Measurements from ENCODE around the gene CREB5.
A peak's percentile ranks its signal among the peaks of the same experiment; 100 is the strongest.
"Not testable (repeated sequence)": the region's sequence is repeated elsewhere in the genome, so short reads cannot be mapped to it uniquely, and the experiment has no call there.

Gene CREB5

DNA sequence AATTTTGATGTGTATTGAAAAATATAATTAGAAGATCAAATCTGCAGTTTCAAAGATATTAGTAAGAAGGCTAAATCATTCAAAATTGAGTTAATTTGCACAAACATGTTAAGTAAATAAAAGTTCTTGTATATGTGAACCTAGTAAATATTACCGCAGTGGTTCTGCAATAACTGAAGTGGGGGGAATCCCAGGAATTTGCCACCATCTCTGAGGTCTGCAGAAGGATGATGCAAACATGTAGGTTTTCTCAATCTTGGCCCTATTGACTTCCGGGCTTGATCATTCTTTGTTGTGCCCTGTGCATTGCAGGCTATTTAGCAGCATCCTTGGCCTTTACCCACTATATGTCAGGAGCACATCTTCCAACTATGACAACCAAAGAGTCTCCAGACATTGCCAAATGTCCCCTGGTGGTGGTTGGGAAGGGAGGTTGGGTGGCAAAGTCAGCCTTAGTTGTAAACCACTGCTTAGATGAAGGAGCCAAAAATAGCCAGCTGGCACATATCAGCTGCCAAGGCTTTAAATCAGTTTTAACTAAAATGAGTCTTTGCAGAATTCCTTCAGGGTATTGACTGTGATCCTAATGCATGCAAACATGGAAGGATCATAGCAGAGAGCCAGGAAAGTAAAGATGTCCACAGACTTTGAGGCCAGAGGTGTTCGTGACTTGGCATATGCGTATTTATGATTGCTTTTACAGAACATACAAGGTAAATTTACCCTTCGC lies 399.5 kb downstream of the CREB5 start:
- no peak for DNase-seq (ENCODE audit: insufficient read length)
- FAIRE-seq: no peak
- TF ChIP-seq TAF1 (IDR thresholded peaks at IDR 0.05; ENCODE audit: borderline replicate concordance, low read depth, low read length) (no peak), POLR2AphosphoS5 (IDR thresholded peaks at IDR 0.05; ENCODE audit: low read depth, low read length) (no peak), POLR2A (IDR thresholded peaks at IDR 0.05; ENCODE audit: low read depth, low read length) (no peak)

- TF ChIP-seq TAF1 (IDR thresholded peaks at IDR 0.05; ENCODE audit: borderline replicate concordance, low read depth, low read length) (no peak), POLR2AphosphoS5 (IDR thresholded peaks at IDR 0.05; ENCODE audit: low read depth, low read length) (no peak)
- FAIRE-seq (no peak), DNase-seq (ENCODE audit: insufficient read length) (no peak)
Measured at GRCh38 chr7:28812616-28813015, 400.3 kb downstream of the CREB5 start.

DNA sequence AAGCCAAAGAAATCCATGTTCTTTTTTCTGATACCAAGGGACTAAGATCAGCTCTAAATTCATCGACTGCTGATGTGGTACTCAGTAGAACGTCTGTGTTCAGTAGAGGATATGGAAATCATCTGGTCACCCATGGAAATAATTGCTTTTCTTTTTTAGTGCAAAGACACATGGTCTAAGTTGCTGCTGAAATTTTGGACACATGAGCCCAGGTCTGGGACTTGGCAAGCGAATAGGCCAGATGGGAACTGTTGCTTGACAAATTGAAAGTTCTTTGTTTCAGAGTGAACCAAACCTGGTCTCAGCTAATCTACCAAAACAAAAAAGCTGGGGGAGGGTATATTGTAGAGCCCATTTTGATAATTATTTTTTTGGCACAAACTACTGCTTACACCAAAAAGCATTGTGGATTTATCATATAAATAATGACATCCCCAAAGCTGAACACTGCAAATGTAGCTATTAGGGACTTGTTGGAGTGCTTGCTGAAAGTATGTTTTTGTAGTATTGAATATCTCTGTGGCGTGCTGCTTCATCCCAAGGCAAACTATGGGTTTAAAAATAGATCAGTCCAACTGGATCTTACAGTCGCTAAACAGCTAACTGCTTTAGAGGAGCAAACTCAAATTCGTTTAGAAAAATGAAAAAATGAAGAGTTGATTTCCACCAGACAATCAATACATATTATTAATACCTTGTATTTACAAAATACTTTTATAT lies 401.1 kb downstream of the CREB5 start:
- TF ChIP-seq POLR2AphosphoS5 (IDR thresholded peaks at IDR 0.05; ENCODE audit: low read depth, low read length) (no peak), TAF1 (IDR thresholded peaks at IDR 0.05; ENCODE audit: borderline replicate concordance, low read depth, low read length) (no peak), POLR2A (IDR thresholded peaks at IDR 0.05; ENCODE audit: low read depth, low read length) (no peak)
- no peak for DNase-seq (ENCODE audit: insufficient read length)
- no peak for FAIRE-seq

- DNase-seq (ENCODE audit: insufficient read length) (no peak), FAIRE-seq (peak; percentile 74)
- TF ChIP-seq POLR2A (IDR thresholded peaks at IDR 0.05; ENCODE audit: low read depth, low read length): no peak
- TF ChIP-seq TAF1 (IDR thresholded peaks at IDR 0.05; ENCODE audit: borderline replicate concordance, low read depth, low read length): no peak
- TF ChIP-seq POLR2AphosphoS5 (IDR thresholded peaks at IDR 0.05; ENCODE audit: low read depth, low read length): no peak
Measured at GRCh38 chr7:28815369-28815927, 403.1 kb downstream of the CREB5 start.

GRCh38 chr7:28815928-28816373 lies 403.6 kb downstream of the CREB5 start:
- FAIRE-seq: no peak
- DNase-seq (ENCODE audit: insufficient read length): no peak
- TF ChIP-seq POLR2A (IDR thresholded peaks at IDR 0.05; ENCODE audit: low read depth, low read length) (no peak), POLR2AphosphoS5 (IDR thresholded peaks at IDR 0.05; ENCODE audit: low read depth, low read length) (no peak), TAF1 (IDR thresholded peaks at IDR 0.05; ENCODE audit: borderline replicate concordance, low read depth, low read length) (no peak)

- TF ChIP-seq POLR2AphosphoS5 (IDR thresholded peaks at IDR 0.05; ENCODE audit: low read depth, low read length) (no peak), POLR2A (IDR thresholded peaks at IDR 0.05; ENCODE audit: low read depth, low read length) (no peak), TAF1 (IDR thresholded peaks at IDR 0.05; ENCODE audit: borderline replicate concordance, low read depth, low read length) (no peak)
- no peak for DNase-seq (ENCODE audit: insufficient read length)
- peak; percentile 42 for FAIRE-seq
Measured at GRCh38 chr7:28818996-28819395, 406.7 kb downstream of the CREB5 start.

DNA sequence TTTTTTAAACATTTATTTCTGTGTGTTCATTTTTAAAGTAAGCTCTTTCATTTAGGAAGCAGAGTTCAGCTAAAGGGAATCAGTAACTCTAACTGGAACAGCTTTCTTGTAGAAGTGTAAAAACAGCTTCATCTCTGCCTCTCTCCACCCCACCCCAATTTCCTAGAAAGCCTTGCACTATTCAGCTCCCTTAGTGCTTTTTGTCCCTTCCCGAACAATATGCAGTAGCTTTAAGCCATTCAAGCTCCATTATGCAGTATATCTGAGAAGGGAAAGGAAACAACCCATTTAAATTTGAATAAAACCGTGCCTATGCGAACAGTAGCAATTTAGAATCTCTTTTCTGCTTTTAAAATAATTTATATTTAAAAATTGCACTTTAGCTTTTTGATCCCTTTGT lies 411.3 kb downstream of the CREB5 start:
- TF ChIP-seq TAF1 (IDR thresholded peaks at IDR 0.05; ENCODE audit: borderline replicate concordance, low read depth, low read length): no peak
- TF ChIP-seq POLR2A (IDR thresholded peaks at IDR 0.05; ENCODE audit: low read depth, low read length): no peak
- no peak for TF ChIP-seq POLR2AphosphoS5 (IDR thresholded peaks at IDR 0.05; ENCODE audit: low read depth, low read length)
- FAIRE-seq (no peak), DNase-seq (ENCODE audit: insufficient read length) (no peak)

GRCh38 chr7:28825817-28826448 lies 413.6 kb downstream of the CREB5 start:
- not testable (repeated sequence) for DNase-seq (ENCODE audit: insufficient read length); FAIRE-seq

GRCh38 chr7:28830846-28831245 lies 418.5 kb downstream of the CREB5 start:
- no peak for FAIRE-seq
- DNase-seq (ENCODE audit: insufficient read length): no peak

GRCh38 chr7:28832669-28833068 lies 420.4 kb downstream of the CREB5 start:
- FAIRE-seq: no peak
- TF ChIP-seq POLR2AphosphoS5 (IDR thresholded peaks at IDR 0.05; ENCODE audit: low read depth, low read length) (no peak), POLR2A (IDR thresholded peaks at IDR 0.05; ENCODE audit: low read depth, low read length) (no peak), TAF1 (IDR thresholded peaks at IDR 0.05; ENCODE audit: borderline replicate concordance, low read depth, low read length) (no peak)

More at GRCh38 chr7:28830846-28831245, 418.5 kb downstream of the CREB5 start:
- no peak for TF ChIP-seq TAF1 (IDR thresholded peaks at IDR 0.05; ENCODE audit: borderline replicate concordance, low read depth, low read length)
- TF ChIP-seq POLR2AphosphoS5 (IDR thresholded peaks at IDR 0.05; ENCODE audit: low read depth, low read length): no peak
- no peak for TF ChIP-seq POLR2A (IDR thresholded peaks at IDR 0.05; ENCODE audit: low read depth, low read length)

GRCh38 chr7:28835800-28836199 lies 423.5 kb downstream of the CREB5 start:
- FAIRE-seq (no peak), DNase-seq (ENCODE audit: insufficient read length) (no peak)
- TF ChIP-seq POLR2AphosphoS5 (IDR thresholded peaks at IDR 0.05; ENCODE audit: low read depth, low read length): no peak
- no peak for TF ChIP-seq POLR2A (IDR thresholded peaks at IDR 0.05; ENCODE audit: low read depth, low read length)

More at GRCh38 chr7:28832669-28833068, 420.4 kb downstream of the CREB5 start:
- DNase-seq (ENCODE audit: insufficient read length): no peak

Measured in GM12892 (cell line).